ENCODE measurements around the gene TDRD15.
"Not testable (repeated sequence)": the region's sequence is repeated elsewhere in the genome, so short reads cannot be mapped to it uniquely, and the experiment has no call there.

Gene TDRD15

DNA sequence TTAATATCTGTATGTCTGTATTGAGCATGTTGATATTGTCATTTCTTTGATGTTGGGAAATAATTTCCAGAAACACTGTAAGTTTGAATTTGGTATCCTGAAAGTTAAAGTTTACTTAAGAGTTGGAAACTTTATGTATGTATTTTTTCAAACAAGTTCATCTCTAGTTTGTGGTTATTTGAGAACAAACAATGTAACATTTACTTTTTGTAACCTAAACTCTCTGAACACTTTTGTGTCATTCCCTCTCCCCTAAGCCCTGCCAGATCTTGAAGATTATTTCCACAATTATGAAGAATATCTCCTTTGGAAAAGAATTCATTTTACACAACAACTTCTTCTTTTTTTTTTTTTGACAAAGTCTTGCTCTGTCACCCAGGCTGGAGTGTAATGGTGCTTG, 24.9 kb downstream of the TDRD15 start:
- DNase-seq, result no peak

- not testable (repeated sequence) for DNase-seq
These were observed 27.5 kb downstream of the TDRD15 start for GRCh38 chr2:21151234-21151633.

GRCh38 chr2:21155365-21156136, 31.8 kb downstream of the TDRD15 start:
- no peak for DNase-seq

DNA sequence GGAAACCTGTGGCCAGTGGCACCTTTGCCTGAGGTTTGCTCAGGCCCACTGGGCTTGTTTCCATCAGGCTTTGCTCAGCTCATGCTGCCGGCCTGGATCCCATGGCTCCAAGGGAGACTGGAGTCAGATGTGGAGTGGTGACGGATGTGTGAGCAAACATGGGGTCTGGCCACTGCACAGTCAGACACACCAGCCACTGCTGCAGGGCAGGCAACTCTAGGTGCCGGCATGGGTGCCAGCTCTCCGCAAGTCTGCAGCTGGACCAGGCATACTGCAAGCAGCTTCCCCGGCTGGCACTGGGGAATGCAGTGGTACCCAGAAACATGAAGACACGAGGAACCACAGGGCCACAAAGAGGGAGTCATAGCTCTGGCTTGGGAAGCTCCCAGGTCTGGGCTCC, 37.4 kb downstream of the TDRD15 start:
- no peak for DNase-seq

- no peak for DNase-seq
These were observed 38.3 kb downstream of the TDRD15 start for GRCh38 chr2:21161832-21162614.

- no peak for DNase-seq
These were observed 38.8 kb downstream of the TDRD15 start for GRCh38 chr2:21162615-21162878.

- no peak for DNase-seq
These were observed 39.4 kb downstream of the TDRD15 start for GRCh38 chr2:21163213-21163612.

DNA sequence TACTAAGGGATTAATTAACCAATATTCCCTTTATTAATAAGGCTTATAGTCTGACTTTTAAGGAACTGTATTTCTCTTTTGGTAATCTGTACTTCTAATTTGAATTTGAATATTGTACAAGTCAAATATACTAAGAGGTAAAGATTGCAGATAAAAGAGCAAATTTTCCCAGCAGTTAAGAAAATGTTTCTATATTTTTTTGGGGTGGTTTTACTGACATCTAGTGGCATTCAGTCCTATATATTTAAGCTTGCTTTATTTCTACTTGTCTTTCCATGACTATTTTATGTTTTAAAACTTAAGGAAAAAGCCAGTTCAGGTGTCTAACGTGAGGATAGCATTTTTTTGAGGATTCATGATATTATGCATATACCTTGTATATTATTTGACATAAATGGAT, 41.6 kb downstream of the TDRD15 start:
- no peak for DNase-seq

- DNase-seq, result peak; percentile 37
These were observed 52.3 kb downstream of the TDRD15 start for GRCh38 chr2:21175895-21176646.

- DNase-seq, result no peak
These were observed 58.2 kb downstream of the TDRD15 start for GRCh38 chr2:21181957-21182356.

DNA sequence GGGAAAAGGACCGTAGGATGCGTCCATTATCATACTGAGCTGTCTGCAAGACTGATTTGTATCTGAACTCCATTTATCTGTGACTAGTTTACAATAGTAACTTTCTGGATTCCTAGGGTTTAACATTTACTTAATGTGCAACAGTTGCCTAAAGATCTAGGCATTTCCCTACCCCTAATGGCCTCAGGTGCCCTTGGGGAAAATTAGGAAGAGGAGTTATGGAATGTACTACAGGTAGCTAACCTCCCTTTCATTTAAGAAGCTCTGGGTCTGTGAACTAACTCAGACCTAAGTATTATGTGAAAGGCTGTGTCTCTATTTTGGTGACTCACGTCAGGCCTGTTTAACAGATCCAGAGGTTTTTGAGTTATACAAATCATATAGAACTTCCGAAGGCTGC, 59.5 kb downstream of the TDRD15 start:
- no peak for DNase-seq

- no peak for DNase-seq
These were observed 60.0 kb downstream of the TDRD15 start for GRCh38 chr2:21183726-21184125.

- no peak for DNase-seq
These were observed 67.8 kb downstream of the TDRD15 start for GRCh38 chr2:21191535-21191934.

All from inflammatory macrophage treated with lipopolysaccharide for 4 hours (primary cell).